NCI-H1417 treated with DMSO at 0.1 percent for 48 hours (cell line): Measurements from ENCODE around the gene FANCI.

ENCODE experiments used
- DNase-seq: peaks from one replicate; lab custom pipeline; 2025; lab: John Stamatoyannopoulos, UW

FANCI gene

DNA sequence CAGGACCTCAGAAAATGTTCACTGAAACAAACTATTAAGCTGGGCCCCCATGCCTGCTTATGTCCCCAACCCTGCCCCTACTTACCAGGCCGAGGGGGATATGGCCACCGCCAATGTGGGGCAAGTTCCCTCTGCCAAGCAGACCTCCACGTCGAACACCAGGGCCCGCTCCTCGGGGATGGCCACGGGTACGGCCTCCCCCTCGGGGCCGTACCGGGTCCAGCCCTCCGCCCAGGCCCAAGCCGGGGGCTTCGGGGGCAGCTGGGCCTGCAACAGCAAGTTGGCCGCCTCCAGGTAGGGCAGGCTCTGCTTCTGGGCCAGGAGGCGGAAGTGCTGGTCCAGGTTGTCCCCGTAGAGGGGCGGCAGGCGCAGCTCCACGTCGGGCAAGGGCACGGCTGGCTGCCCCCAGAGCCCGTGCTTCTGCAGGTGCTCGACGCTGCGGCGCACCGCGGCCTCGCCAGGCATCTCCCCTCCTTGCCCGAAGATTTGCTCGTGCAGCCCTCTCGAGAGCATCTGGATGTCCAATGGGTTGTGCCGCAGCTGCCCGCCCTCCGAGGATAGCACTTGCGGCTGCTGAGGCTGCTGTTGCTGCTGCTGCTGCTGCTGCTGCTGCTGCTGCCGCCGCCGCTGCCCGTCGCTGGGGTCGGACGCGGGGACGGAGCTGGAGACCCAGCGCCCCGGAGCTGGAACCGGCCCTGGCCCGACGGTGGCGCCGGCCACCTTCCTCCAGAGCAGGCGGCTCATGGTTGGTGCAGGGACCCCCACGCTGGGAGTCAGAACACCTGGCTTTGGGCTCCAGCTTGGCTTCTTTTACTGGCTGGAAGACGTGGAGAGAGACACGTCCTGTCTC, 89.5 kb downstream of the FANCI start:
- DNase-seq = no peak

GRCh38 chr15:89333959-89334509, 90.3 kb downstream of the FANCI start:
- DNase-seq = no peak

DNA sequence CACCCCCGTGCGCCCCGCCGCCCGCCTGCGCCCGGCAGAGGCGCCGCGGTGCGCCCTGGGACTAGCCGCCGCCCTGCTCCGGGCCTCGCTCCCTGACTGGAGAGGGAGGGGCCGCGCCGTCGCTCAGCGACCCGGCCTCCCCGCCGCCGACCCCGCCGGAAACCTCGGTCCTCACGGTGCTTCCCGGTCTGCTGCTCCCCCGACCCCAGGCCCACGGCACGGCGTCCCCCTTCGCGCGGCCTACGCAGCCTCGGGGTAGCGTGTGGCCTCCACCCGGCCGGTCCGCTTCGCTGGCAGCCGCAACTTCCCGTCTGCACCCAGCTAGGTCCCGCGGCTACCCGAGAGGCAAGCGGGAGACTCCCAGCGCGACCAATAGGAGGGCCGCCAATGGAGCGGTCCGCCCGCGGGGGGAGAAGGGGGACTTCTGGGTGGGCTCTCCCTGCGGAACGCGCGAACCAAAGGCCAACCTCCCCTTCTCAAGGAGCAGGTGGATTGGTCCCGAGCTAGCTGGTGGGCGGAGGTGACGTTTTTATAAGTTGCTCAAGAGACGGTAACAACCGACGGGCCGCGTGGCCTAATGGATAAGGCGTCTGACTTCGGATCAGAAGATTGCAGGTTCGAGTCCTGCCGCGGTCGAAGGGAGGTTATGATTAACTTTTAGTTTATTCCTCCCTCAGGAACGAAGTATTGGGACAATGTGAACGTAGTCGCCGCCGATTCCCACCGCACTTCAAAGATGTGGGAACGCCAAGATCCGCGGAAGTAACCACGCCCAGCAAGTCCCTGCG, 90.9 kb downstream of the FANCI start, which contains the start of gene POLG:
POLG (minus strand) TSS at position 315 of the 788 bp plus-strand sequence. CDS start 1,070 bp downstream, outside the sequence.
- peak; percentile 95 for DNase-seq

GRCh38 chr15:89335298-89336041, 91.7 kb downstream of the FANCI start:
- DNase-seq = no peak

DNA sequence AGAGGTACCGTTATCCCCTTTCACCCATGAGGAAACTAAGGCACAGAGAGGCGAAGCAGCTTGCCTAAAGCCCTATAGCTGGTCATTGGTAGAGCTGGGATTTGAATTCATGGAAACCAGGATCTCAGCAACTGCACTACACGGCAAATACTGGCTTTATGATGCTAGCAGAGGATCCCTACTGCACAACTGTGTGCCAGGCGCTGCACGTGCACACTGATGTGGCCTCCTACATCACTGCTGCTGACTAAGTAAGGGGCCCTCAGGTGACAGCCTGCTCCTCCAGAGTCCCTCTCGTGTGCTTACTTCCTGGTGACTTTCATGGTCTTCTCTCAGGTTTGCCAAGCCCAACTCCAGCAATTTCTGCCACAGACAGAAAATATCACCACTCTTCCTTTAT, 94.3 kb downstream of the FANCI start:
- no peak for DNase-seq

- no peak for DNase-seq
These were observed 96.8 kb downstream of the FANCI start for GRCh38 chr15:89340573-89340972.

GRCh38 chr15:89341316-89342005, 97.7 kb downstream of the FANCI start:
- DNase-seq = no peak

GRCh38 chr15:89342840-89343239, 99.1 kb downstream of the FANCI start:
- DNase-seq = no peak

- DNase-seq = no peak
These were observed 101.5 kb downstream of the FANCI start for GRCh38 chr15:89345248-89345647.

GRCh38 chr15:89346516-89347231, 102.9 kb downstream of the FANCI start:
- DNase-seq = no peak

DNA sequence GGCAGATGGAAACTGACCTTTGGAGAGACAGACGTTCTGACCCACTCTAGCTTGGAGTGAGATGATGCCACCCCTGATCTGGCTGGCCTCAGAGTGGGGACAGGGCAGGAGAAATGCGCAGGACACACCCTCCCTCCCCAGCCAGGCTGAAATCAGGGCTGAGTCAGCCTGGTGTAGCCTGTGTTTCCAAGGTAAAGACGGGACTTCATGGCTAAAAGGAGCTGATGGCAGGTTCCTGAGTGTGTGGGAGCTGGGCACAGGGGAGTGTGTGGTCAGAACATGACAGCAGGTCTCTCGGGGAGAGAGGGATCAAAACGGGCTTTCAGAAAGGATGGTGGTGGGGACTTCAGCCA, 105.4 kb downstream of the FANCI start:
- DNase-seq = no peak

DNA sequence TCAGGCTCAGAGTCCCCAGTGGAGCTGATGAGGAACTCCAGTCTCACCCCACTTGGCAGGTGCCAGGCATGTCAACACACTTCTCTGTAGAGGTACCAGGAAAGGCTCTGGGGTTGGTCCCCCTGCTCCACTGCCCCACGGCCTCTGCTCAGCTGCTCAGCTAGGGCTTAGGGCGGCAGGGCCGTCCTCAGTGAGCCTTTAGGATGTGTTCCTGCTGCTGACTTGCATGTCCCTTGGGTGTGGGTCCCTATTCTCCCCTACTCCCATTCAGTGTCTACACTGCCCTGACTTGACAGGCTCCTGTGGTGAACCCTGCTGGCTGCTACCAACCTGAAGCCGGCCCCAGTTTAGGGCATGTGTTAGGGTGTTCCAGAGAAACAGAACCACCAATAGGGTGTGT, 108.7 kb downstream of the FANCI start:
- DNase-seq = no peak

DNA sequence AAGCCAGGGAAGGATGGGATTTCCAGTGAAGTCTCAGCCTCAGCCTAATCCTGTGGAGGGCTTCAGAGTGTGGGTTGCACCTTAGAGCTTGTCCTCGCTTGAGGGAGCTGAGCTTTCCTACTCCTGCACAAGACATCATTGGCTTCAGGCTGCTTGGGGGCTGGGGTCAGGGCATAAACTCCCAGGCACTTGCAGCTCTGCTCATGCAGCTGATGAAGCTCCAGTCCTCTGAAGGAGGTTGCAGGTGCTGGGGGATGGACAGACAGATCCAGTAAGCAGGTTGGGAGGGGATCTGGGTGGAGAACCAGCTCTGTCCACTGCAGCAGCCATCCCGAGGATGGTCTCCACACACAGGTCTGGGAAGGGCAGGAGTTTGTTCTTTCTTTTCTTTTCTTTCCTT, 110.2 kb downstream of the FANCI start:
- no peak for DNase-seq

GRCh38 chr15:89356634-89357298, 113.0 kb downstream of the FANCI start:
- peak; percentile 16 for DNase-seq

- DNase-seq = no peak
These were observed 114.6 kb downstream of the FANCI start for GRCh38 chr15:89358435-89358754.

DNA sequence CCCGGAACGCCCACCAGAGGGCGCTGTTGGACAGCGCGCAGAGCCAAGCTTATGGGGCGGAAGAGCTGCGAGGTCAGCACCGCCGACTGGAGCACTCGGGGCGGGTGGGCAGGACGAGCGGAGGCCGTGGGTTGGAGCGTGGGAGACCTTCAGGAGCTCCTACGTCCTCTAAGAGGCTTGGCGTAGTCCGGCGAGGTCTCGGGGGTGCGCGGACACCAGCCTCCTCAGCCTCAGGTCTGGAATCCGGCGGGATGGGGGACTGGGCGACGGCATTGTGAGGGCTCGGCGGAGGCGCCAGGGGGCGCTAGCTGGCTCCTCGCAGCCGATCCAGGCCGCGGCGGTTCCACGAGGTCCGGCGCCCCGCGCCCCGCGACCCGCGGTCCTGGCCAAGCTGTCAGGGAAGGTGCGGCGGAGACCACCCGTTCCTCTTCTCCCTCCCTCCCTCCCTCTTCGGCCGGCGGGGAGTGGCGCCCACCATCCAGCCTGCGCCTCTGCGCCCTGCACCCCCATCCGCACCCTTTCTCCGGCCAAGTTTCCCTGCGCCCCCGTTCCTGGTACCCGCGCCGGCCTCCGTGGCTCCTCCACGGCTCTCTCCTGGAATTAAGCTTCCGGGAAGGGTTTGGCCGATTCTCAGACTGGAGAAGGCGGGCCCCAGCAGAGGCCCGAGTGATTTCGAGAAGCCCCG, 115.1 kb downstream of the FANCI start:
- DNase-seq = peak; percentile 62

GRCh38 chr15:89359471-89360293, 115.9 kb downstream of the FANCI start:
- DNase-seq = no peak

GRCh38 chr15:89360294-89360971, 116.7 kb downstream of the FANCI start:
- no peak for DNase-seq
